Sigmoid colon (tissue), 4 donors: ENCODE data around the gene RPH3AL.

Source experiments
- EP300 ChIP-seq, 4 donors: sonication (generic); formaldehyde crosslinking; IDR thresholded peaks; one replicate each; pipeline ENCODE4 v1.6.1; 2017; ENCODE audit warnings: antibody characterized with exemption in 4 of 4
- POLR2A ChIP-seq, 2 donors: fragments of 450-650 bp; IDR thresholded peaks; one replicate each; pipeline ENCODE4 v1.6.1; 2016; ENCODE audit warnings: antibody characterized with exemption in 2 of 2, mild to moderate bottlenecking in 2 of 2, moderate library complexity in 2 of 2
- POLR2AphosphoS5 ChIP-seq, 4 donors: sonication (generic); formaldehyde crosslinking; IDR thresholded peaks; one replicate each; pipeline ENCODE4 v1.6.1; 2017; ENCODE audit warnings: antibody characterized with exemption in 4 of 4
- TF ChIP-seq, protein P1 (sequence below), 4 experiments: fragments of 450-650 bp in 3 of 4; fragments of 200-600 bp in 1 of 4; IDR thresholded peaks; one replicate each; pipeline ENCODE4 v1.5.1; 2016 to 2019; ENCODE audit warnings: antibody characterized with exemption in 4 of 4, mild to moderate bottlenecking in 3 of 4, moderate library complexity in 2 of 4

DNA sequence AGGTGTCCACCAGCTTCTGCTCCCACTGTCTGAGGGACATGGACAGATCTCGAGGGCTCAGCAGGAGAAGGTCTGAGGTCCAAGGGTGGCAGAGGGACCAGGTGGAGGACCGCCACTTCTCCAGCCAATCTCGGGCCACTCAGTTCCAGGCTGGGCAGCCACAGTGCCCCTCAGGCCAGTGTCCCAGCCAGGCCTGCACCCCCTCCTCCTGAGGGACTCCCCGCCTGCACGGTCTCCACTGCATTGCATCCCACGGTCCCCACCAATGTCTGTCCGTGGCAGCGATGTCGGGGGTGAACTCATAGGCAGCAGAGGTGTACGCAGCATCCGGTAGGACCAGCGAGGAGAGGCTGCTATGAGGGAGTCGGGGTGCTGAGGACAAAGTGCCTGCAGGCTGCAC, 107.0 kb downstream of the RPH3AL start:
- TF ChIP-seq EP300 (IDR thresholded peaks at IDR 0.05) (no peak), POLR2AphosphoS5 (IDR thresholded peaks at IDR 0.05) (no peak), POLR2A (IDR thresholded peaks at IDR 0.05) (no peak)
- TF ChIP-seq, protein P1, sequence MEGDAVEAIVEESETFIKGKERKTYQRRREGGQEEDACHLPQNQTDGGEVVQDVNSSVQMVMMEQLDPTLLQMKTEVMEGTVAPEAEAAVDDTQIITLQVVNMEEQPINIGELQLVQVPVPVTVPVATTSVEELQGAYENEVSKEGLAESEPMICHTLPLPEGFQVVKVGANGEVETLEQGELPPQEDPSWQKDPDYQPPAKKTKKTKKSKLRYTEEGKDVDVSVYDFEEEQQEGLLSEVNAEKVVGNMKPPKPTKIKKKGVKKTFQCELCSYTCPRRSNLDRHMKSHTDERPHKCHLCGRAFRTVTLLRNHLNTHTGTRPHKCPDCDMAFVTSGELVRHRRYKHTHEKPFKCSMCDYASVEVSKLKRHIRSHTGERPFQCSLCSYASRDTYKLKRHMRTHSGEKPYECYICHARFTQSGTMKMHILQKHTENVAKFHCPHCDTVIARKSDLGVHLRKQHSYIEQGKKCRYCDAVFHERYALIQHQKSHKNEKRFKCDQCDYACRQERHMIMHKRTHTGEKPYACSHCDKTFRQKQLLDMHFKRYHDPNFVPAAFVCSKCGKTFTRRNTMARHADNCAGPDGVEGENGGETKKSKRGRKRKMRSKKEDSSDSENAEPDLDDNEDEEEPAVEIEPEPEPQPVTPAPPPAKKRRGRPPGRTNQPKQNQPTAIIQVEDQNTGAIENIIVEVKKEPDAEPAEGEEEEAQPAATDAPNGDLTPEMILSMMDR (IDR thresholded peaks at IDR 0.05) = no peak
